Gastrocnemius medialis (tissue), 4 donors: Measurements from ENCODE around the gene C4orf36.

Experiments
- POLR2A ChIP-seq, 2 donors: fragments of 450-650 bp; IDR thresholded peaks; one replicate each; pipeline ENCODE4 v1.6.1; 2017; ENCODE audit warnings: antibody characterized with exemption in 2 of 2, mild to moderate bottlenecking in 2 of 2, moderate library complexity in 2 of 2
- TF ChIP-seq, protein P1 (sequence below), 5 experiments: fragments of 450-650 bp in 3 of 5; fragments of 200-600 bp in 2 of 5; sonication (generic) in 2 of 5; IDR thresholded peaks in 4 of 5; conservative IDR thresholded peaks in 1 of 5; 1 replicate in 4 of 5; 2 replicates in 1 of 5; pipeline ENCODE4 v1.5.1; 2016 to 2019; ENCODE audit warnings: antibody characterized with exemption in 5 of 5, mild to moderate bottlenecking in 3 of 5, moderate library complexity in 3 of 5

DNA sequence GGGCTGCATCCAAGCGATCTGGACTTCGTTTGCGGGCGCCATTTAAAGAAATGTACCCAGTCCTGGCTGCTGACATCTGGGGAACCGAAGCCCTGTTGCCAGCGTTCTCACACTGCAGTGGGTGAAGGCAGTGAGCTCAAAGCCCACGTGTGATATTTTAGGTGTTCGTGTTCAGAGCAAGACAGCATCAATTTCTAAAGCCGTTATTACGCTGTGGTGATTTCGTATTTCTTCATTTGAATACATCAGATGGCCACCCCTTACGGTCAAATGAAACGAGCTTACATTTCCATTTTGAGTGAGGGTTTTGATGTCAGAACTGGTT lies 376 bp upstream of the C4orf36 start:
- TF ChIP-seq, protein P1, sequence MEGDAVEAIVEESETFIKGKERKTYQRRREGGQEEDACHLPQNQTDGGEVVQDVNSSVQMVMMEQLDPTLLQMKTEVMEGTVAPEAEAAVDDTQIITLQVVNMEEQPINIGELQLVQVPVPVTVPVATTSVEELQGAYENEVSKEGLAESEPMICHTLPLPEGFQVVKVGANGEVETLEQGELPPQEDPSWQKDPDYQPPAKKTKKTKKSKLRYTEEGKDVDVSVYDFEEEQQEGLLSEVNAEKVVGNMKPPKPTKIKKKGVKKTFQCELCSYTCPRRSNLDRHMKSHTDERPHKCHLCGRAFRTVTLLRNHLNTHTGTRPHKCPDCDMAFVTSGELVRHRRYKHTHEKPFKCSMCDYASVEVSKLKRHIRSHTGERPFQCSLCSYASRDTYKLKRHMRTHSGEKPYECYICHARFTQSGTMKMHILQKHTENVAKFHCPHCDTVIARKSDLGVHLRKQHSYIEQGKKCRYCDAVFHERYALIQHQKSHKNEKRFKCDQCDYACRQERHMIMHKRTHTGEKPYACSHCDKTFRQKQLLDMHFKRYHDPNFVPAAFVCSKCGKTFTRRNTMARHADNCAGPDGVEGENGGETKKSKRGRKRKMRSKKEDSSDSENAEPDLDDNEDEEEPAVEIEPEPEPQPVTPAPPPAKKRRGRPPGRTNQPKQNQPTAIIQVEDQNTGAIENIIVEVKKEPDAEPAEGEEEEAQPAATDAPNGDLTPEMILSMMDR (IDR thresholded peaks at IDR 0.05 in 4 of 5, conservative IDR thresholded peaks at IDR 0.05 in 1 of 5): no peak
- no peak for TF ChIP-seq POLR2A (IDR thresholded peaks at IDR 0.05)
